HG02943 (cell line): Measurements from ENCODE around the gene NHERF1.
A peak's percentile ranks its signal among the peaks of the same experiment; 100 is the strongest.

Source experiments
- ATAC-seq: cut with Tn5 transposase; IDR thresholded peaks from one replicate; pipeline ENCODE4 v1.9.1; 2021; ENCODE audit warnings: mild to moderate bottlenecking, low read depth, moderate library complexity; ENCODE audit not compliant: unreplicated experiment

The NHERF1 gene

DNA sequence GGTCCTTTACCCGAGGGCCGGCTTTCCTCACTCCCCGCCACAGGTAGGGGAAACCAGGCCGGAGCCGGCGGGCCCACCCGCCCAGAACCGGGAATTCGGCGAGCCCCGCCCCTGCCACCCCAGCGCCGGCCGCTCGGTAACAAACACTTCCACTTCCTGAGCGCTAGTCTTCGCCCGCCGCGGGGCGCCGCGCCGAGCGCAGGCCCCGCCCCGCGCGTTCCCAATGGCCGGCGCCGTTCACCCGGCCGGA, 224 bp upstream of the NHERF1 start:
- no peak for ATAC-seq

DNA sequence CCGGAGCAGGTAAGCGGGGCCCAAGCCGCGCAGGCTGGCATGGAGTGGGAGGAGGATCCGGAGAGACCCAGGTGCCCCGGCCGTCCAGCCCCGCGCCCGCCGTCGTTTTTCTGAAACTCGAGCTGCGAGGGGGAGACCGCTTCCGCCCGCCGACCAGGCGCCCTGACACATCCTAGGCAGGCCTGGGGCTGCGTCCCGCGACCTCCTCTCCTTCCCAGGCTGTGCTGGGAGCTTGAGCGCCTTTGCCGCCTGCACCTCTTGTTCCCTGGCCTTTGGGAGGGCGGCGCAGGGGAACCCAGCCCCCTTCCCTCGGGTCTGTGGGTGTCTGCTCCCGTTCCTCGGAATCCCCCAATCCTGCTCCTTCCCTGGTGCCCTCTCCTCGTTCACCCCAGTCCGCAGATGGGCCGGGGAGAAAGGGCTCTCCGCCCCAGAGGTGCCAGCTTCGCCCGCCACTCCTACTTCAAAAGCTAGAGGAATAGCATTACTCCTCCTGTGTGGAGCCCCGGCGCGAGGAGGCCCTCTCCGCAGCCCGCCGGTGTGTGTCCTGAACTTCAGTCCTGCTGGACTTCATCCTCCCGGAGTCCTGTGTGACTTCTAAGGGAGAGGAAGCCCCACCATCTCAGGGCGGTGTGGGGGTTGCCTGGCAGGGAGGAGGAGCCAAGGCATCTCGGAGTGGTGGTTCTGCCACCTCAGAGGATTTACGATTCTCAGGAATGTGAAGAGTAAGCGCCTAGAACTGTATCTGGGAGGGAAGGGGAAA, 1.0 kb downstream of the NHERF1 start:
- ATAC-seq: no peak

DNA sequence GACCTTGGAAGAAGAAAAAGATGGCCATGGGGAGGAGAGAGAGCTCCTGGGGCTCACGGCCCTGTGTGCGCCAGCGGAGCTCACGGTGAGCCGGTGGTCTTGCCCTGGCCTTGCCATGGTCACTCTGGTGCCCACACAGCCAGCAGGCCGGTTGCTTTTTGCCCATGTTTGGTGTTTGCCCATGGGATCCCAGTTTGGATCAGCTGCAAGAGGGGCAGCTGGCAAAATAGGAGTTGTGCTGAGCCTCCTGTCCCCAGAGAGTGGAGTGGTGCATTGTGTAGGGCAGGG, 1.6 kb downstream of the NHERF1 start:
- ATAC-seq: no peak

DNA sequence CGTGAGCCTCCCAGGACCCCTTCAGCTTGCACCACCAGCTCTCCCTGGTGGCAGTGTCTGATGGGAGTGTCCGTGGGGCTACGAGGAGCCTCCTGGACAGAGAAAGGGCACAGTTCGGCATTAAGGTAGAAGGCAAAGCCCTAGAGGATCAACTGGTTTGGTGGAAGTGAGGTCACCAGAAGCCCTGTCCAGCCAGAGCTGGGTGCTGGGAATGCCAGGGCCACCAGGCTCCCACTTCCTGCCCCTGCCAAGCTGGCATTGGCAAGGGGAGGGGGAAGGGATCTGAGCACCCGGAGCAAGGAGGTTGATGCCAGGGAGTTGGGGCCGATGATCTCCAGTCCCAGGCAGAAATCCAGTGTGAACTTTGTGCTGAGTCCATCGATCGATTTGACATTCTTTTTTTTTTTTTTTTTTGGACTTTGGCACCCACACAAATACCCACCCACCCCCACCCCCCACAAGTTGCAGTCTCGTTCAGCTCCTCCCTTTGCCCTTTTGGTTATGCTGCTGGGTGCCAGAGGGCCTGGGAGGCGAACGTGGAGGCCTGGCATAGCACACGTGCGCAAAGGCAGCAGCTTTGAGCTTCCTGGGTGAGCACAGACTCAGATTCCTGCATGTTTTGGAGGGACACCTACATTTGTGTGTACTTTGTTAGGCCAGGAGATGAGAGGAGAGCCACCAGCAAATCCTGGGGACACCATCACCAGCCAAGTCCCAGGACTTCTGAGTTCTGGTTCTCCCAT, 2.1 kb downstream of the NHERF1 start:
- no peak for ATAC-seq

DNA sequence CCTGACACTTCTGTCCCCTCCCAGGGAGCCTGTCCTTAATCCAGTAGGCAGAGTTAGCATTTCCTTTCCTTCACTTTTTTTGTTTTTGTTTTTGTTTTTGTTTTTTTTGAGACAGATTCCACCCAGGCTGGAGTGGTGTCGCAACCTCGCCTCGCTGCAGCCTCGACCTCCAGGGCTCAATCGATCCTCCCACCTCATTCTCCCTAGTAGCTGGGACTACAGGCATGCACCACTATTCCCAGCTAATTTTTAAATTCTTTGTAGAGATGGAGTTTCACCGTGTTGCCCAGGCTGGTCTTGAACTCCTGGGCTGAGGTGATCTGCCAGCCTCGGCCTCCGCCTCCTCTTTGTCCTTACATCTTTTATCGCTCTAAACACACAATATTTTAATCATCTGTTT, 4.0 kb downstream of the NHERF1 start:
- no peak for ATAC-seq

DNA sequence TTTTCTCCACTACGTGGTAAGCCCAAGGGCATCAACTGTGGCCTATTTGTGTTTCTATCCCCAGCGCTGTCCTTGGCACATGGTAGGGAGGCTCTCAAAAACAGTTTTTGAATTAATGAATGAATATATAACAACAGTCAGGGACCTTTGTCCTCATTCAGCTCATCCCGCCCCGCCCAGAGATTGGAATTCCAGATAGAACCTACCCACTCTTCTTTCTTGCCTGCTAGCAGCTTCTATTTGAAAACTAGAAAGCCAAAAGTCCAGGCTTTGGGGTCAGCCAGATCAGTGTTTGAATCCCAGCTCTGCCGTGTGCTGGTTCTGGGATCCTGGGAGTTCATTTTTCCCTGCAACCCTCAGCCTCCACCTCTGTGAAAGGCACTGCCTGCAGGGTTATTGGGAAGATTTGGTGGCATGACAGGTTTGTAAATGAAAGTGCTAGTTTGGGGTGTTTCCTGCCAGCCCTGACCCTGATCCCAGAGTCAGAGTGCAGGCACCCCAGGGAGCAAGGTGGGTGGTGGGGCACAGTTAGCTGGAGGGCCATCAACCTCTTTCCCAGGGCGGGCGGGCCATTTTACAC, 4.5 kb downstream of the NHERF1 start:
- ATAC-seq: no peak

DNA sequence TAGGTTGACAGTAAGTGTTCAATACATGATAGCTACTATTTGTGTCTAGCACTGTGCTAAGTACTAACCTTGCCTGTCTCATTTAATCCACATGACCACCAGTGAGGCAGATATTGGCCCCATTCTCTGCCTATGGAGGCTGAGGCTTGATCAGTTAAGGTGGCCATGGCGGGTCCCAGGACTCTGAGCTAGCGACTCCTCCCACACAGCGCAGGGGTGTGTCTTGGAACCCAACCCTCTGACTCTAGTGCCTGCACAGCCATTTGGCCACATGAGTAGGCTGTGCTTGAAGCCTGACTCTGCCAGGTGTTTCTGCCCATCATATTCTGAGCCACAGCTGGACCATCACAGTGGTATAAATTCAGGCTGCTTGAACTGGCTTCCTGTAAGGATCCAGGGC, 6.4 kb downstream of the NHERF1 start:
- no peak for ATAC-seq

DNA sequence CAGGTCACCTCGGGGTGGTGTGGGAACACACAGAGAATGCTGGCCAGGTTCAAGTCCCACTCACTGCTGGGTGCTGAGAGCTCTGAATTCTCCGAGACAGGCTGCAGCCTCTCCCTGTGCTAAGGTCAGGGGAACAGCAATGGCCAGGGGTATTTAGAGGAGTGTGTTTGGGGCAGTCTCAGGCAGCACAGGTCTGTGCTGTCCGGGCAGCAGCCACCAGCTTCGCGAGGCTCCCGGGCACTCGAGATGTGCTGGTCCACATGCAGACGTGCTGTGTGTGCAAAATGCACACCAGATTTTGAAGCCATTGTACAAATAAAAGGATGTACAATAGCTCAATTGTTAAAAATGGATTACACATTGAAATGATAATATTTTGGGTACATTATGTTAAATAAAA, 7.1 kb downstream of the NHERF1 start:
- no peak for ATAC-seq

DNA sequence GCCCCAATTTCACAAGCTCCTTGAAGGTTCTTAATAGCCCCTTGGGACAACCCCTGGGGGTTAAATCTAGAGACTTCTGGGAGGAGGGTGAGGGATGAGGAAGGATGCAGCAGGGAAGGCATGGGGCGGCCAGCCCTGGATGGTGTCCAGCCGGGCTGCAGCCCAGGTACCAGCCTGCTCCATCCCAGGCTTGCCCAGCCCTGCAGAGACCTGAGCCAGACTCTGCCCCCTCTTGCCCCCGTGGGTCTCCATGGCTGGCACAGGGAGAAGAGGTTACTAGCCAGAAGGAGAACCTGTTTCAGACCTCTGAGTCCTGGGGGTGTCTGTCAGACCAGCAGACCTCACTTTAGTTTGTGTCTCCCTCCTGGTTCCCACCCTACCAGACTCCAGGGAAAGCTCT, 8.5 kb downstream of the NHERF1 start:
- ATAC-seq: no peak

DNA sequence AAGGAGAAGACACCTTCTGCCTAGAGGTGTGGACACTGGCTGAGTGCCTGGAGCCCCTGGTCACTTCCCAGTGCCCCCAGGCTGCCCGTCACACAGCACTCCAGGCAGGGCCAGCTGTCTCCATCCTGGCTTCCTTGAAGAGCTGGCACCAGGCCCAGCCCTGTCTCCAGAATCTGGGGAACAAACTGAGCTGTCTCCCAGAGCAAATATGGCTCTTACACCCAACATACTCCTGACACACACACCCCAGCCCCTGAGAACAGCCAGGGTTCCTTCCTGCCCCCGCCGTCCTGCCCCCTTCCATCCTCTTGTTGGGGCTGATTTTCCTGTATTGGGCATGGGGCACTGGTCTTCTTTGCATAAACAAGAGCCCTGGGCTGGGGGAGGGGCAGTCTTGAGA, 9.1 kb downstream of the NHERF1 start:
- no peak for ATAC-seq

DNA sequence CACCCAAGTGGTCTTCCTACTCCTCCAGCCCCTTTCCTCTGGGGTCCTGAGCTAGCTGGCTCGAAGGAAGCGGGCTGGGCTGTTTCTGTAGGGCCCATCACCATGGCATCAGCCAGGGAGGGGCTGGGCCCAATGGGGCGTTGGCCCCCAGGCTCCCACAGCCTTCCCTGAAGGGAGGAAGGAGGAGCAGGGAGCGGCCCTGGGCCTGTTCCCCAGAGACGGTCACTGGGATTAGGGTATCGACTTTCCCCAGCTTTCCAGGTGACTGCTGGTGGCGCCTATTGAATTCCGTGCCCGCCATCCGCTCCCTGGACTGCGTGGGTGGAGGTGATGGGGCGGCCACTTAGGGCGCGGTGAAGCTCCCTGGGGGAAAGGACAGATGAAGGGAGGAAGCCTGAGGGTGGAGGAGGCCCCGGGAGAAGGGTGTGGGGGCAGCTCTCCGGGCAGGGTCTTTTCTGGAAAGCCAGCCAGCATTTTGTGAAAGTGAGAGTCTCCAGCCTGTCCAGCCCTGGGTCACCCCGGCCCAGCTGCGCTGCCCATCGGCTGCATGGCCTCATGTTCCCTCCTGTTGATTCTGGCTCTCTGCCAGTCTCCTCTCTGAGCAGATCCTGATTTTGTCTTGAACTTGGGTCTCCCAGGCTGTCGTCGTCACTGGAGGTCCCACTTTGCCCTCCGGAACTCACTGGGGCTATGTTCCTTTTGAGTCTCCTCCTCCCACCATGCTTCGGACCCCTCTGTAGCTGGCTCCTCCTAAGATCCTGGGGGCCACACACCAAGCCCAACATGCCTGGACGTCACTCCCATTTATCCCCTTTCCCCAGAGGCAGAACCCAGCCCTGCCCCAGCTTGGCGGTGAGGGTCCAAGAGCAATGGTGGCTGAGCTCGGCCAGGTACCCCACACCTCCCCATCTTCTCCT, 9.8 kb downstream of the NHERF1 start:
- ATAC-seq: no peak

DNA sequence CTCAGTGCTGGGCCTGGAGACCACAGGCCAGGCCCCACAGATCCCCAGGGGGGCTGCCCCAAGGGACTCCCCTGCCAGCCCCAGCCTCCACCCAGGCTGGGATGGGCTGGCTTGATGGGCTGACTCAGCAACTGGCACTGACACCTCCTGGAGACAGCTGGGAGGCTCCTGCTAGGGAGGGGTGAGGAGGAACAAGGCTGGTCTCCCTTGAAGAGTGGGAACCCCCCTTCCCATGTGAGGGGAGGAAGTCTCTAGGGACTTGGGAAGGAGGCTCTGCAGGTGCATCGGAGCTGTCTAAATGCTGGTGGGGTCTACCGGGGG, 10.4 kb downstream of the NHERF1 start:
- peak; percentile 38 for ATAC-seq

DNA sequence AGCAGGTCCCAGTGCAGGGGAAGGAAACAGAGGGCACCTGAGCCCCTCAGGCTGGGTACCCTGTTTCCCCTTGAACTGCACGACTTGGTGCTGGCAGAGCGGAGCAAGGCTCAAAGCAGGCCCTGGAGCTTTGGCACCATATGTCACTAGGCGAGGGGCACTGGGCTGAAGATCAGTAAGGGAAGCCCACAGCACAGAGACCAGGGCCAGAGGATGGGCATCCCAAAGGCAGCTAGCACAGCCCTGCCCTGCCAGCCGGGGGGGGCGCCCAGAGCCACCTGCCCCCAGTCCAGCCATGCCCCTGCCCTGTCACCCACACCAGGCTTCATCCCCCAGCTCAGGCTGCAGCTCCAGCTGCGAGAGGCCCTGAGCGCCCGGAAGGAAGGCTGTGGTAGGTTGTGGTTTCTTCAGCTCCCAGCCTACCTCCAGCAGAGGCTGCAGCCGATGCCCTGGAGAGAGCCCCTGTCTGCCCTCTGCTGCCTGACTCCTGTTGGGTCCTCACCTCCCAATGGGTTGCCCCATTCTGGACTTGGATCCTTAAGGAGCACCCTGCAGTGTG, 10.9 kb downstream of the NHERF1 start:
- peak; percentile 59 for ATAC-seq

DNA sequence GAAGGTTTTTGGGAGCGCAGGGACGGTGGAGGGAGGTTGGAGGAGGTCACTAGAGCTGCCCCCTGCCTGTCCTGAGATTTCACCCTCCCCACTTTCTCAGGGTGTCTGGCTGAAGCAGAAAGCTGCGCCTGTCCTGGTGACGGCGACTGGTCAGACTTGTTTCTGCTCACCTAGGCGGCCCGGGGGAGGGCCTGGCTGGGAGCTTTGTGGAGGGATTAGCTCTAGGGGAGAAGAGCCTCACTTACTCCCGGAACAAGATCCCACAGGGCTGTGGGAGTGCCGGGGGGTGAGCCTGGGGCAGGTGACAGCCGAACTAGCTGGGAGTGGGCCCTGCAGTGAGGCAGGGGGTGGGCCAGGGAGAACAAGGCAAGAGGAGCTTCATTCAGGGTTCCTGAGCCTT, 11.5 kb downstream of the NHERF1 start:
- ATAC-seq: no peak

DNA sequence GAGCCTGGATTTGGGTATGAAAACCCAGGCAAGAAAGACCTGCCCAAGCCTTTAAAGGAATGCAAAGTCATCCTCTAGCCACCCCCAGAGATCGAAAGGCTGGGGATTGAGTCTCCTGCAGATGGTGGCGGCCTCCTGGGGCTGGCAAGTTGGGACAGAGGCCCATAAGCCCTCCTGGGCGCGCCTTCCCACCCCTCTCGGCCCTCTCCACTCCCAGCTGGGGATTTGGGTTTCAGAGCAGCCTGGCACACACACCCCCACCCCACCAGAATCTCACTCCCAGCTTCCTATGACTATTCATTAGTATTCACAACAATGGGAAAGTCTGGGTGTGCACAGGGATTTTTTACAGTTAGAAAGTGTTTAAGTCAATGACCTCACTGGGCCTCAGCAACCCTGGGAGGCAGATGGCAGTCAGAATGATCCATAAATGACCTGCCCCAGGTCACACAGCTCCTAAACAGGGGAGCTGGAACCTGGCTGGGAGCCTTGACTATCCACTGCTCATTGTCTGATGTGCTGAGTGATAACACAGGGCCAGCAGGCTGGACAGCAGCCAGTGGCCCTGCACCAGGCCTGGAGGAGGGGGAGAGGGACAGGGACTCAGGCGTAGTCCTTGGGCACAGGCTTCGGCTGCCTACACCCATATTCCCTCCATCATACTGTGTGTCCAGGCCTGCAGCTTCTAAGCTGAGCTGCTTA, 12.1 kb downstream of the NHERF1 start:
- no peak for ATAC-seq

DNA sequence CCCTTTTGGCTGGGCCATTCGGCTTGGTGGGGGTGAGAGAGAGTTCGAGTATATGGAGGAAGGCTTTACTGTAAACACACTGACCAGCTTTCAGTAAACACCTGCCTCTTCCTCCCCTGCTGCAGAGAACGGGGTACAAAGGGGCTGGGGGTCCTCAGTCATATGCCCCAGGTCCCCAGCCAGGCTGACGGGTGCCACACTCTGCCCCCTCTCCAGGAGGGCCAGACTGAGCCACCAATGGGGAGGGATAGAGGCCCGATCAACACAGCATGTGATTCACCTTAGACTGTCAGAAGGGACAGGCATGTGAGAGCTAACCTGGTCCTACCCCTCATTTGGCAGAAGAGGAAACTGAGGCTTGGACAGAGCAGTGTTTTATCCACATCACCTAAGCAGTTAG, 13.0 kb downstream of the NHERF1 start:
- ATAC-seq: no peak

DNA sequence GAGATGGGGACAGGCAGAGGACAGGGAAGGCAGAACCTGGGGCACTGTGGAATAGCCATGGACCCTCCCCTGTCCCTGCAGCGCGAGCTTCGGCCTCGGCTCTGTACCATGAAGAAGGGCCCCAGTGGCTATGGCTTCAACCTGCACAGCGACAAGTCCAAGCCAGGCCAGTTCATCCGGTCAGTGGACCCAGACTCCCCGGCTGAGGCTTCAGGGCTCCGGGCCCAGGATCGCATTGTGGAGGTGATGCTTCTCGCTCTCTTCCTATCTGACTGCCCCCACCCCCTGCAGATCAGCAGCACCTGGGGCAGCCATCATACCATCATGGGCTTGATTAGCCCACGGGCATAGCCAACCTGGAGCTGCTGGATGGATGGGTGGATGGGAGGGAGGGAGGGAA, 13.5 kb downstream of the NHERF1 start:
- ATAC-seq: no peak

DNA sequence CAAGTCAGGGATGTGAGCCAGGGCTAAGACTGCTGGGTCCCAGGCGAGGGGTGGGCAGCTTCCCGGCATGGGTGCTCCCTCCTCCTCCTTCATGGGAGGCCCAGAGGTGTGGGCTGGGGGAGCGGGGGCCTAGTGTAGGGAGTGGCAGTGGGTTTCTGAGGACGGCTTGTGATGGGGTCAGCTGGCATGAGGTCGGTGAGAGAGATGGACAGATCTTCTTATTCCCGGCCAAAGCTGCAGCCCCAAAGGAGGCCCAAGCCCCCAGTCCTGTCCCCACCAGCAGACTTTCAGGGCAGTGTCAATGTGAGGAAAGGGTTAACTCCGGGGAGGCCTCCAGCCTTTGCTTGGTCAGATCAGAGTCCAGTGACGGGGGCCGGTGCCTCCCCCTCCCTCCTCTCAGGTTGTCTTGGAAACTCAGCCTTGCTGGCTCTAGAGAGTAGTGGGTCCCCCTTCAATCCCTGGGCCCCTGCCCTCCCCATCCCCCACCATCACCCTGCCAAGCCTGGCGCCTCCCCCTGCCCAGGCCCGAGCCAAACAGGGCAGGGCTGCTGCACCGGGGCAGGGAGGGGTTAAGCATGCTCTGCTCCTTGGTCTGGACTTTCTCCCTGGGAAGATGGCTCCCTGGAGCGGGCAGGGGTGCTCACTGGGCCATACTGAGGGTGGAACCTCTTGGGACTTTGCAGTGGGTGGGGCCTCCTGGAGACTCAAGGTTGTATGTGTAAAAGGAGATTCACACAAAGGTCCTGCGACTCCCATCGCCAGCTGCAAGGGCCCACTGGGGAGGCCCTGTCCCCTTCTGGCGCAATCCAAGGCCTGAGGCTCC, 15.3 kb downstream of the NHERF1 start:
- ATAC-seq: no peak

DNA sequence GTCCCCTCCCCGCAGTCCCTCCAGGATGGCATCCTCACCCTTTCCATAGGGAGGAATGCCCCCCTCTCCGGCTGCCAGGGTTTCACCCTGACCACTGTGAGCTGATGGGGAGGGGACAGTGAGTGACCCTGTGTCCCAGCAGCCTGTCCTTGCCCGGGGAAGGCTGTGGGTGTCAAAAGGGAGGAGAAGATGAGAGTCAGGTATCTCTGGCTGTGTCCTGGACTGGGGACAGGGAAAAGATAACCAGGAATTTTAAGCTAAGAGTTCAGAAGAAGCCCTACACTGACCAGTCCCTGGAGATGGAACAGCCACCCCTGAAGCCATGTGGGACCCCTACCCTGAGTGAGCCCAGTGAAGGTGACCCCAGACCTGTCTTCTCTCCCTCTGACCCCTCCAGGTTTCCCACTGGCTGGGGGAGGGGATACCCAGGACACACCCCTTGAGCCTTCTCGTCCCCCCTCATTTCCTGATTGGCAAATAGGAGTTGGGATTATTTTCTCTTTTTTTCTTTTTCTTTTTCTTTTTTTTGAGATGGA, 16.4 kb downstream of the NHERF1 start:
- no peak for ATAC-seq
